ENCODE results near the gene CLEC12A. TPM values are rescaled to one million over a fixed set of nuclear protein-coding genes. Genes with fewer than 3 reads are reported as not detected.

Gene CLEC12A
- total and polyA plus RNA-seq, 4 donors, result 2.3 to 4.7 (median 3.2) TPM

GRCh38 chr12:9944391-9944790 is 26.8 kb upstream of the CLEC12A start:
- DNase-seq (ENCODE audit: low spot score), result no peak
- no peak overlapping the region for H3K4me3 ChIP-seq (ENCODE audit: low read depth in 1 of 3, low read length in 3 of 3)
- H3K9ac ChIP-seq (ENCODE audit: low read depth in 1 of 2, low read length in 2 of 2), result no peak overlapping the region
- no peaks in the 10 kb centered on the region for H3K36me3 ChIP-seq (ENCODE audit: control insufficient read depth in 4 of 4, insufficient read depth in 3 of 4, low read depth in 1 of 4, low read length in 3 of 4)
- 67% methylated on average over 2 of the region's 2 CpGs for WGBS
- peaks cover 0 to 6% (median 0%) of the 10 kb centered on the region in 4 donors for H3K27me3 ChIP-seq (ENCODE audit: control insufficient read depth in 4 of 4, insufficient read depth in 4 of 4, low read length in 3 of 4)
- no peaks in the 10 kb centered on the region for H3K9me3 ChIP-seq (ENCODE audit: control insufficient read depth in 4 of 4, low read length in 3 of 4)
- no peaks in the 10 kb centered on the region for H3K4me1 ChIP-seq (ENCODE audit: control insufficient read depth in 4 of 4, insufficient read depth in 4 of 4, low read length in 3 of 4)
- H3K27ac ChIP-seq (ENCODE audit: low read depth in 1 of 2, low read length in 2 of 2), result no peak overlapping the region
- TF ChIP-seq JUND (IDR thresholded peaks at IDR 0.05), result no peak

GRCh38 chr12:9947674-9948073 is 23.5 kb upstream of the CLEC12A start:
- Histone ChIP-seq H3K27ac (ENCODE audit: low read depth in 1 of 2, low read length in 2 of 2) (no peak overlapping the region), H3K4me1 (ENCODE audit: control insufficient read depth in 4 of 4, insufficient read depth in 4 of 4, low read length in 3 of 4) (no peaks in the 10 kb centered on the region)

More at GRCh38 chr12:9947674-9948073, 23.5 kb upstream of the CLEC12A start:
- Histone ChIP-seq H3K36me3 (ENCODE audit: control insufficient read depth in 4 of 4, insufficient read depth in 3 of 4, low read depth in 1 of 4, low read length in 3 of 4) (no peaks in the 10 kb centered on the region), H3K9ac (ENCODE audit: low read depth in 1 of 2, low read length in 2 of 2) (no peak overlapping the region), H3K4me3 (ENCODE audit: low read depth in 1 of 3, low read length in 3 of 3) (no peak overlapping the region), H3K9me3 (ENCODE audit: control insufficient read depth in 4 of 4, low read length in 3 of 4) (no peaks in the 10 kb centered on the region), H3K27me3 (ENCODE audit: control insufficient read depth in 4 of 4, insufficient read depth in 4 of 4, low read length in 3 of 4) (peaks cover 0 to 6% (median 0%) of the 10 kb centered on the region in 4 donors)
- 78% methylated on average over 3 of the region's 3 CpGs for WGBS
- DNase-seq (ENCODE audit: low spot score), result no peak
- TF ChIP-seq HNF4G (IDR thresholded peaks at IDR 0.05), result no peak
- no peak for TF ChIP-seq JUND (IDR thresholded peaks at IDR 0.05)
- no peak for TF ChIP-seq GABPA (IDR thresholded peaks at IDR 0.05 in 1 of 2, conservative IDR thresholded peaks at IDR 0.05 in 1 of 2)
- no peak for TF ChIP-seq ZBTB33 (IDR thresholded peaks at IDR 0.05)
- TF ChIP-seq FOXA2 (IDR thresholded peaks at IDR 0.05), result no peak
- TF ChIP-seq NR2F2 (IDR thresholded peaks at IDR 0.05), result no peak
- no peak for TF ChIP-seq RXRA (IDR thresholded peaks at IDR 0.05)
- no peak for TF ChIP-seq REST (IDR thresholded peaks at IDR 0.05)
- TF ChIP-seq FOXA1 (IDR thresholded peaks at IDR 0.05), result no peak
- no peak for TF ChIP-seq TAF1 (conservative IDR thresholded peaks at IDR 0.05)
- TF ChIP-seq SP1 (IDR thresholded peaks at IDR 0.05), result no peak
- no peak for TF ChIP-seq RAD21 (IDR thresholded peaks at IDR 0.05)
- TF ChIP-seq ATF3 (IDR thresholded peaks at IDR 0.05), result no peak
- no peak for TF ChIP-seq EGR1 (IDR thresholded peaks at IDR 0.05; ENCODE audit: low read depth in 2 of 2)

All from liver (tissue), 9 donors.